GM06990 (cell line): ENCODE results near the gene ANAPC2.

Experiments used
- DNase-seq: peaks from one replicate; pipeline ENCODE4 v3.0.0-alpha.2; 2011; ENCODE audit not compliant: insufficient read length; ENCODE audit errors: extremely low read depth
- H3K27me3 ChIP-seq: replicated peaks from 2 replicates; pipeline ENCODE4 v1.6.0; 2011; ENCODE audit warnings: low read length; ENCODE audit not compliant: control insufficient read depth, insufficient read depth
- H3K36me3 ChIP-seq: 2 replicates; pipeline ENCODE4 v1.5.1; 2011; ENCODE audit warnings: low read length; ENCODE audit not compliant: control insufficient read depth, insufficient read depth
- H3K4me3 ChIP-seq: replicated peaks from 2 replicates; pipeline ENCODE4 v1.5.1; 2011; ENCODE audit warnings: low read depth, mild to moderate bottlenecking, control low read depth, low read length
- CTCF ChIP-seq: IDR thresholded peaks from 2 replicates; pipeline ENCODE4 v1.5.1; 2011; ENCODE audit warnings: low read length, control low read depth, mild to moderate bottlenecking, inconsistent platforms; ENCODE audit not compliant: insufficient read depth, poor library complexity, severe bottlenecking

ANAPC2 gene

GRCh38 chr9:137145731-137146526 lies 42.4 kb downstream of the ANAPC2 start:
- Histone ChIP-seq H3K36me3 (no peaks in the 10 kb centered on the region), H3K27me3 (no peaks in the 10 kb centered on the region; the same call in 1 of the 2 replicates), H3K4me3 (no peak overlapping the region)
- TF ChIP-seq CTCF, result no peak
- no peak for DNase-seq

- H3K27me3 ChIP-seq, result no peaks in the 10 kb centered on the region; the same call in 1 of the 2 replicates
These were observed 44.9 kb downstream of the ANAPC2 start for GRCh38 chr9:137143459-137143858.

GRCh38 chr9:137141976-137142936 lies 46.1 kb downstream of the ANAPC2 start:
- Histone ChIP-seq H3K27me3 (no peaks in the 10 kb centered on the region; the same call in 1 of the 2 replicates), H3K4me3 (no peak overlapping the region), H3K36me3 (no peaks in the 10 kb centered on the region)
- DNase-seq, result peak; percentile 4
- no peak for TF ChIP-seq CTCF

More at GRCh38 chr9:137143459-137143858, 44.9 kb downstream of the ANAPC2 start:
- no peak for TF ChIP-seq CTCF
- no peak overlapping the region for H3K4me3 ChIP-seq
- DNase-seq, result peak; percentile 6
- H3K36me3 ChIP-seq, result no peaks in the 10 kb centered on the region

- Histone ChIP-seq H3K27me3 (no peaks in the 10 kb centered on the region; the same call in 1 of the 2 replicates), H3K36me3 (no peaks in the 10 kb centered on the region), H3K4me3 (no peak overlapping the region)
- DNase-seq, result peak; percentile 5
- TF ChIP-seq CTCF, result no peak
These were observed 47.1 kb downstream of the ANAPC2 start for GRCh38 chr9:137141050-137141810.
